KMS-11 (cell line): ENCODE measurements around the gene PAN3.

Source experiments
- H2AFZ ChIP-seq: fragments of 200-600 bp; sonication (generic); 2 replicates; pipeline ENCODE4 v1.6.1; 2016; ENCODE audit warnings: antibody characterized with exemption, mixed run types, low read depth
- H3K27ac ChIP-seq: fragments of 200-600 bp; sonication (generic); 2 replicates; pipeline ENCODE4 v1.6.1; 2016; ENCODE audit warnings: mild to moderate bottlenecking, mixed run types
- H3K27me3 ChIP-seq: fragments of 200-600 bp; sonication (generic); 2 replicates; pipeline ENCODE4 v1.6.1; 2017; ENCODE audit warnings: mild to moderate bottlenecking, low read depth, mixed run types, moderate library complexity; ENCODE audit not compliant: insufficient read depth
- H3K36me3 ChIP-seq: fragments of 200-600 bp; sonication (generic); 2 replicates; pipeline ENCODE4 v1.6.1; 2017; ENCODE audit warnings: mild to moderate bottlenecking, mixed run types; ENCODE audit not compliant: insufficient read depth
- H3K4me1 ChIP-seq: fragments of 200-600 bp; sonication (generic); 2 replicates; pipeline ENCODE4 v1.6.1; 2016; ENCODE audit warnings: mild to moderate bottlenecking, low read depth, mixed run types; ENCODE audit not compliant: poor library complexity, severe bottlenecking
- H3K4me2 ChIP-seq: fragments of 200-600 bp; sonication (generic); 2 replicates; pipeline ENCODE4 v1.7.0; 2016; ENCODE audit warnings: mild to moderate bottlenecking, mixed run types
- H3K4me3 ChIP-seq: fragments of 200-600 bp; sonication (generic); IDR thresholded peaks from 2 replicates; pipeline ENCODE4 v1.6.1; 2017; ENCODE audit warnings: low read depth, low read length, mixed read lengths; ENCODE audit not compliant: insufficient read depth
- H3K79me2 ChIP-seq: fragments of 200-600 bp; sonication (generic); 2 replicates; pipeline ENCODE4 v1.6.1; 2016; ENCODE audit warnings: low read depth, mixed run types; ENCODE audit not compliant: insufficient read depth
- H3K9ac ChIP-seq: fragments of 200-600 bp; sonication (generic); 2 replicates; pipeline ENCODE4 v1.6.1; 2016; ENCODE audit warnings: mild to moderate bottlenecking, mixed run types
- H4K20me1 ChIP-seq: fragments of 200-600 bp; sonication (generic); 2 replicates; pipeline ENCODE4 v1.6.1; 2016; ENCODE audit warnings: mild to moderate bottlenecking, mixed run types; ENCODE audit not compliant: insufficient read depth
- TF ChIP-seq, protein P1 (sequence below): fragments of 200-600 bp; sonication (generic); conservative IDR thresholded peaks from 2 replicates; pipeline ENCODE4 v1.6.1; 2017; ENCODE audit warnings: low read depth, mild to moderate bottlenecking, antibody characterized with exemption, low read length, moderate library complexity, mixed read lengths

PAN3 gene

DNA sequence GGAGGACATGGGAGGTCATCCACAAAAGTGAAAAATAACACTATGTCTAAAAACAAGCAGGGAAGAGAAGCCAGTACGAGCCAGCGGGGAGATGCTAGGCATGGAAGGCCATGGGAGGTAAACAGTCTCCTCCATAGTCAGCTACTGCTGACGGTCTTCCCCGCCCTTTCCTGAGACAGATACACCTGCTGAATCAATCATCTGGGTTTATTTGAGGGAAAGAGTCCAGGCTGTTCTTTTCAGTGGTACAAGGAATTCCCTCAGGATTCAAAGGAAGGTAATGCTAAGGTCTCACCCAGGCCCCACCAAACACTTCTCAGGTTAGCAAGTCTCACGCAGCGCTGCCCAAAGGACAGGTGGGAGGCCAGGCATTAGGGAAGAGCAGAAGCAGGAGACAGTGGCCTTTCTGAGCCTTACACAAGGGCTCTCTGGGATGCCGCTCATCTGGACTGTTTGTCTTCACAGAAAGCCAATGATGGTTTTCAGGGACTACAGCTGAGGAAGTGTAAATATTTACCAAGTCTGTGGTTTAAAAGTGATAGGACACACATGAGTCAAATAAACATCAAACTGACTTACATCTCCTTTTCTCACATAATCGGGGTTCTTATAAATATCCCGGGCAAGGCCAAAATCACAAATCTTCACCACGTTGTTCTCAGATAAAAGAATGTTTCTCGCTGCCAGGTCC, 182.7 kb downstream of the PAN3 start:
- TF ChIP-seq, protein P1, sequence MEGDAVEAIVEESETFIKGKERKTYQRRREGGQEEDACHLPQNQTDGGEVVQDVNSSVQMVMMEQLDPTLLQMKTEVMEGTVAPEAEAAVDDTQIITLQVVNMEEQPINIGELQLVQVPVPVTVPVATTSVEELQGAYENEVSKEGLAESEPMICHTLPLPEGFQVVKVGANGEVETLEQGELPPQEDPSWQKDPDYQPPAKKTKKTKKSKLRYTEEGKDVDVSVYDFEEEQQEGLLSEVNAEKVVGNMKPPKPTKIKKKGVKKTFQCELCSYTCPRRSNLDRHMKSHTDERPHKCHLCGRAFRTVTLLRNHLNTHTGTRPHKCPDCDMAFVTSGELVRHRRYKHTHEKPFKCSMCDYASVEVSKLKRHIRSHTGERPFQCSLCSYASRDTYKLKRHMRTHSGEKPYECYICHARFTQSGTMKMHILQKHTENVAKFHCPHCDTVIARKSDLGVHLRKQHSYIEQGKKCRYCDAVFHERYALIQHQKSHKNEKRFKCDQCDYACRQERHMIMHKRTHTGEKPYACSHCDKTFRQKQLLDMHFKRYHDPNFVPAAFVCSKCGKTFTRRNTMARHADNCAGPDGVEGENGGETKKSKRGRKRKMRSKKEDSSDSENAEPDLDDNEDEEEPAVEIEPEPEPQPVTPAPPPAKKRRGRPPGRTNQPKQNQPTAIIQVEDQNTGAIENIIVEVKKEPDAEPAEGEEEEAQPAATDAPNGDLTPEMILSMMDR = no peak
- no peak overlapping the region for H3K4me2 ChIP-seq
- no peaks in the 10 kb centered on the region for H3K4me1 ChIP-seq

DNA sequence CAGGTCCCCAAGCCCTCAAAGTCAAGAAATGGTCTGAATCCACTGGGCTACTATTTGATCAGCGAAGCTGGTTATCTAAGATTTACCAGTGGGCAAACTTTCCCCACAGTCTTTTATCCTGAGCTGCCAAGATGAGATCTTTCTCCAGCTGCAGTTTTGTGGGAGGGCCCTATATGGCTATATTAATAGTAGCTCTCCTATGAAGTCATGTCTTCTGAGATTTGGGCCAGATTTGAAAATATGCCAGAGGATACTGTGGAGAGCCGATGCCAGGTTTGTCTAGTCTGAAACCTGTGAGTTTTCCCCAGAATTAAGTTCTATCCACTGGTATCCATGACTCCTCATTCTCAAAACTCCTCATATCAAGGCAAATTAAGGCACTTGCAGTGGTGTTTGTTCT, 183.4 kb downstream of the PAN3 start:
- Histone ChIP-seq H3K79me2 (no peaks in the 10 kb centered on the region), H3K4me3 (no peak overlapping the region), H3K27me3 (no peaks in the 10 kb centered on the region), H3K27ac (no peak overlapping the region), H3K9ac (no peak overlapping the region), H3K36me3 (no peaks in the 10 kb centered on the region), H3K4me2 (no peak overlapping the region), H3K4me1 (no peaks in the 10 kb centered on the region), H2AFZ (no peak overlapping the region), H4K20me1 (no peaks in the 10 kb centered on the region)
- TF ChIP-seq, protein P1 = no peak

More for the DNA sequence above, 182.7 kb downstream of the PAN3 start:
- Histone ChIP-seq H3K36me3 (no peaks in the 10 kb centered on the region), H4K20me1 (no peaks in the 10 kb centered on the region), H2AFZ (no peak overlapping the region), H3K79me2 (no peaks in the 10 kb centered on the region), H3K27ac (no peak overlapping the region), H3K27me3 (no peaks in the 10 kb centered on the region), H3K9ac (no peak overlapping the region), H3K4me3 (no peak overlapping the region)

DNA sequence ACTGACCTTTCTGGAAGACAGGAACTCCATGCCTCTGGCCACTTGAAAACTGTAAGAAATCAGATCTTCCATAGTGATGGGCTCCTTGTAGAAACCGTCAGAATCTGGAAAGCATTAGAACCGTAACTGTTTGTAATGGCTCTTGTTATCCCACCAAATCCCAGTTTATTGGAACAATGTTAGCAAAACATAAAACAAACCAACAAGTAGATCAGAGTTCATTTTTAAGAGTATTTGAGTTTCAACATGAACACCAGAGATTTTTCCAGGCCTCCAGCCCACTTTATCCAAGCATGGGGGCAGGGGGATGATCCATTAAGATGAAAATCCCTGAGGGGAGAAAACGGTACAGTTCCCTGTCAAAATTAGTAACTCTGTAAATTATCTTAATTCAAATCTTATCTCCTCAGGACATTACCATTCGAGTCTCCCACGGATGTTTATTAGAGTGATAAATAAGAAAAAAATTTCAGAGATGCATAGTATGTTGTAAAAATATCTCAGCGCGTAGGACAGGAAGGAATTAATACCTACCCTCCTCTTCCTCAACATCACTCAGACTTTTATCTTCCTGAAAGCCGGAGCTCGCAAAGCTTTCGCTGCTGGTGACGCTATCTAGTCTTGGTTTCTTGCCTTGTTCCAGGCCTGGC, 184.0 kb downstream of the PAN3 start:
- no peaks in the 10 kb centered on the region for H3K79me2 ChIP-seq
- no peak overlapping the region for H3K9ac ChIP-seq
- no peaks in the 10 kb centered on the region for H3K27me3 ChIP-seq
- H4K20me1 ChIP-seq = no peaks in the 10 kb centered on the region
- H3K4me1 ChIP-seq = no peaks in the 10 kb centered on the region
- H3K27ac ChIP-seq = no peak overlapping the region
- no peak overlapping the region for H2AFZ ChIP-seq
- TF ChIP-seq, protein P1 = no peak
- H3K4me2 ChIP-seq = no peak overlapping the region
- no peaks in the 10 kb centered on the region for H3K36me3 ChIP-seq
- no peak overlapping the region for H3K4me3 ChIP-seq

DNA sequence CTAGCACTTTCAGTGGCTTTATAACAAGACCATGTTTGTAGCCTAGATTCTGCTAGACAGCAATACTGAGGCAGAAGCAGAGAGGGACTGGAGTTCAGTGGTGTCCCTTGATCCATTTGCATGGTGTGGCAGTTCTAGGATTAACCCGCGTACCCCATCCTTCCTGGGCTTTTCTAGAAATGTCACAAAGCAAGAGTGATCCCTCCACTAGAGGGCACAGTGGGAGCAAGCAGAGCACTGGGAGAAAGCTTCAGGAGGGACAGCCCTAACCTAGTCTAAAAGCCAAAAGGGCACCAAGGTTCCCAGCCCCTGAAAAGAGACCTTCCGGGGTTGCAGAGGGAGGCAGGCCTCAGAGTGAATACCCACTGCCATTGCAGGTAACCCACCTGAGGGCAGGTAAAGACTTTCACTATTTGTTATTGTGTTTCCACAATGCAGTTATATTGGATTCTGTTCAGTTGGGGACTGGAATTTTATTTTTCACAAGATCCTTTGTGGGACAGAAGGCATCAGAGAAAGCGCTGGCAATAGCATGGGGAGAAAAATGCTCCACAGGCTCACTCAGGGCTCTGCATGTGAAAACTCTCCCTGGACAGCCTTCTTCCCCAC, 185.9 kb downstream of the PAN3 start:
- no peak overlapping the region for H3K4me2 ChIP-seq
- no peaks in the 10 kb centered on the region for H3K27me3 ChIP-seq
- TF ChIP-seq, protein P1 = peak; percentile 69
- no peaks in the 10 kb centered on the region for H3K4me1 ChIP-seq
- H3K9ac ChIP-seq = no peak overlapping the region
- no peak overlapping the region for H3K4me3 ChIP-seq
- H3K27ac ChIP-seq = no peak overlapping the region
- no peaks in the 10 kb centered on the region for H3K36me3 ChIP-seq
- H4K20me1 ChIP-seq = no peaks in the 10 kb centered on the region
- H3K79me2 ChIP-seq = no peaks in the 10 kb centered on the region
- H2AFZ ChIP-seq = no peak overlapping the region
